Measurements from ENCODE around the gene LARGE1.

DNA sequence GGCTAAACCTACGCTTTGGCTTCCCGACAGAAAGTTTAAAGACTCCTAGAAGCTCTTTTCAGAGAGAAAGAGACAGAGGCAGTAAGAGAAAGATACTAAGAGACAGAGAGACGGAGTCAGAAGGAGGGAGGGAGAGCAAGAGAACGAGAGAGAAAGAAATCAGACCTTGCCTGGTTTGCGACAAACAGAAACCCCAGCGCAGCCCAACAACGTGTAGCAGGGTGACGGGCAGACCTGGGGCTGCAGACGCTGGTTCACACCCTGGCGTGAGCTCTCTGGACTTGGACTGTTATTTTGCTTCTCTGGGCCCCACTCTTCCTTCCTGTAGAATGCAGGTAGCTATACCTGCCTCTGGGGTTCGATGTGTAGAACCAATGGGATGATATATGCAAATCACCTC is 617.7 kb downstream of the LARGE1 start:
- TF ChIP-seq, protein P1, sequence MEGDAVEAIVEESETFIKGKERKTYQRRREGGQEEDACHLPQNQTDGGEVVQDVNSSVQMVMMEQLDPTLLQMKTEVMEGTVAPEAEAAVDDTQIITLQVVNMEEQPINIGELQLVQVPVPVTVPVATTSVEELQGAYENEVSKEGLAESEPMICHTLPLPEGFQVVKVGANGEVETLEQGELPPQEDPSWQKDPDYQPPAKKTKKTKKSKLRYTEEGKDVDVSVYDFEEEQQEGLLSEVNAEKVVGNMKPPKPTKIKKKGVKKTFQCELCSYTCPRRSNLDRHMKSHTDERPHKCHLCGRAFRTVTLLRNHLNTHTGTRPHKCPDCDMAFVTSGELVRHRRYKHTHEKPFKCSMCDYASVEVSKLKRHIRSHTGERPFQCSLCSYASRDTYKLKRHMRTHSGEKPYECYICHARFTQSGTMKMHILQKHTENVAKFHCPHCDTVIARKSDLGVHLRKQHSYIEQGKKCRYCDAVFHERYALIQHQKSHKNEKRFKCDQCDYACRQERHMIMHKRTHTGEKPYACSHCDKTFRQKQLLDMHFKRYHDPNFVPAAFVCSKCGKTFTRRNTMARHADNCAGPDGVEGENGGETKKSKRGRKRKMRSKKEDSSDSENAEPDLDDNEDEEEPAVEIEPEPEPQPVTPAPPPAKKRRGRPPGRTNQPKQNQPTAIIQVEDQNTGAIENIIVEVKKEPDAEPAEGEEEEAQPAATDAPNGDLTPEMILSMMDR (conservative IDR thresholded peaks at IDR 0.05; ENCODE audit: low read depth, low read length) = no peak
- TF ChIP-seq EZH2 (IDR thresholded peaks at IDR 0.05; ENCODE audit: low read length, unreplicated experiment) (no peak), EZH2phosphoT487 (IDR thresholded peaks at IDR 0.05; ENCODE audit: borderline replicate concordance, low read length) (no peak)
